ENCODE measurements around the gene MAP3K6.

The MAP3K6 gene

DNA sequence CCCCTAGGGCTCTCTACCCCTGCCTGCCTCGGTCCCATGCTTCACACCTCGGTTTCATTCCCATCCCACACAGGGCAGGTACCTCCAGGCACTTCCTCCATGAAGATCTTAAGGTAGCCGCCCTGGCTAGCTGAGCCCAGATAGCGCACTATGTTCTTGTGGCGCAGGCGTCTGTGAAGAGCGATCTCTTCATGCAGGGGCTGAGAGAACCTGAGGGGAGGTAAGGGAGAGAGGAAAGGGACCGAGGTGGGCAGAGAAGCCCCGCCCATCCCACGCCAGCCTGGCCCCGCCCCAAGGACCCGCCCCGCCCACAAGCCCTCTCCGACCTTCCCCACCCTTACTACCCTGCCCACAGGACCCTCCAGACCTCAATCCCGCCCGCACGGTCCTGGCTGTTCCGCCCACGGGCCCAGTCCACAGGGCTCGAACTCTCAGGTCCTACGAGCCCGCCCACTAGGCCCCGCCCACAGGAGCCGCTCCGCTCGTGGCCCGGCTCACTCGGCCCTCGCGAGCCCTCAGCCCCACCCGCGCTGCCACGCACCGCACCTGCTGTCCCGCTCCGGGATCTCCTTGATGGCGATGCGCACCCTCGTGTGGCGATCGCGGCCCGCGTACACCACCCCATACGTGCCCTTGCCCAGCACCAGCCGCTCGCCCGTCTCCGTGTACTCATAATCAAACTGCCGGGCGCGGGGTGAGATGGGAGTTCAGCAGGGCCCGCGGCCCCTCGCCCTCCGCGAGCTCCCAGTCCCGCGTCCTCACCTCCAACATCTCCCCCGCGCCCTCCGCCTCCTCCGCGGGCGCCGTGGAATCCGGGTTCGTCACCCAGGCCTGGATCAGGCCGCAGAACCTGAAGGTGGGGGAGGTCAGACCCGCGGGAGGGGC, 6.4 kb downstream of the MAP3K6 start:
- Histone ChIP-seq H2AK5ac (ENCODE audit: low read length) (no peak overlapping the region), H4K91ac (ENCODE audit: low read depth, low read length) (no peak overlapping the region), H3K36me3 (ENCODE audit: control insufficient read depth in 1 of 2, insufficient read depth in 2 of 2, low read length in 2 of 2) (peaks cover 6 to 22% of the 10 kb centered on the region in 2 experiments), H3K4me3 (ENCODE audit: low read depth, low read length) (peak overlapping the region; percentile 65), H3K79me2 (ENCODE audit: control insufficient read depth, insufficient read depth, low read length, poor library complexity) (no peaks in the 10 kb centered on the region), H2BK120ac (ENCODE audit: insufficient read depth, low read length, poor library complexity) (no peak overlapping the region), H2BK12ac (ENCODE audit: low read length) (no peak overlapping the region), H3K27me3 (ENCODE audit: insufficient read depth, low read length) (peaks cover 18% of the 10 kb centered on the region), H3K14ac (ENCODE audit: low read length) (no peak overlapping the region), H3K9ac (ENCODE audit: low read length) (no peak overlapping the region), H2AFZ (ENCODE audit: insufficient read depth, low read length, poor library complexity) (no peak overlapping the region), H2BK5ac (ENCODE audit: low read depth, low read length, poor library complexity) (no peak overlapping the region), H3K9me3 (ENCODE audit: insufficient read depth, low read depth, low read length) (peaks cover 11% of the 10 kb centered on the region), H4K12ac (ENCODE audit: low read depth, low read length) (no peak overlapping the region), H3K4me1 (ENCODE audit: control insufficient read depth in 1 of 2, insufficient read depth in 2 of 2, low read length in 2 of 2) (peaks cover 21 to 24% of the 10 kb centered on the region in 2 experiments), H3K4ac (ENCODE audit: low read depth, low read length) (no peak overlapping the region), H3K18ac (ENCODE audit: low read length) (no peak overlapping the region), H3K4me2 (ENCODE audit: low read length) (peak overlapping the region; percentile 77), H4K8ac (ENCODE audit: low read depth, low read length) (no peak overlapping the region), H3K23ac (ENCODE audit: low read length) (no peak overlapping the region), H3K27ac (ENCODE audit: low read depth, low read length) (no peak overlapping the region), H3K79me1 (ENCODE audit: low read length) (peaks cover 5% of the 10 kb centered on the region)
- no peak for DNase-seq
- no CpG with 5 or more reads among the region's 71 CpGs for WGBS (ENCODE audit: extremely low coverage, insufficient coverage, insufficient read length)

DNA sequence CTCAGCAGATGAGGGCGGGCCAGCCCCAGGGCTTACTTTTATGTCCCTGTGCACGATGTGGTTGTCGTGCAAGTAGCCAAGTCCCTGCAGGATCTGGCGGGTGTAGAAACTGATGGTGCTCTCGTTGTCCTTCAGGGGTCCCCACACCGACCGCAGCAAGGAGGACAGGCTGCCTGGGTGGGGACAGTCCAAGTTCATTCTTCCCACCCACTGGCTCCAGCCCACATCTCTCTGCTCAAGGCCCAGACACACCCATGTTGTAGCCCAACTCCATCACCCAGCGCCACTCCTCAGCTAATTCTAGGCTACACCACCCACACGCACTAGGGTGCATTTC, 7.0 kb downstream of the MAP3K6 start:
- H4K8ac ChIP-seq (ENCODE audit: low read depth, low read length) = no peak overlapping the region
- no peak overlapping the region for H3K14ac ChIP-seq (ENCODE audit: low read length)
- H3K4me1 ChIP-seq (ENCODE audit: control insufficient read depth in 1 of 2, insufficient read depth in 2 of 2, low read length in 2 of 2) = peaks cover 16 to 19% of the 10 kb centered on the region in 2 experiments
- H3K9me3 ChIP-seq (ENCODE audit: insufficient read depth, low read depth, low read length) = peaks cover 11% of the 10 kb centered on the region
- H3K36me3 ChIP-seq (ENCODE audit: control insufficient read depth in 1 of 2, insufficient read depth in 2 of 2, low read length in 2 of 2) = peaks cover 6 to 24% of the 10 kb centered on the region in 2 experiments
- H2AK5ac ChIP-seq (ENCODE audit: low read length) = no peak overlapping the region
- no peak for DNase-seq
- WGBS (ENCODE audit: extremely low coverage, insufficient coverage, insufficient read length) = no CpG with 5 or more reads among the region's 9 CpGs
- no peak overlapping the region for H4K12ac ChIP-seq (ENCODE audit: low read depth, low read length)
- no peak overlapping the region for H2BK120ac ChIP-seq (ENCODE audit: insufficient read depth, low read length, poor library complexity)
- H3K4me2 ChIP-seq (ENCODE audit: low read length) = peak overlapping the region; percentile 77
- H3K23ac ChIP-seq (ENCODE audit: low read length) = no peak overlapping the region
- H3K9ac ChIP-seq (ENCODE audit: low read length) = no peak overlapping the region
- H2BK5ac ChIP-seq (ENCODE audit: low read depth, low read length, poor library complexity) = no peak overlapping the region
- H3K4me3 ChIP-seq (ENCODE audit: low read depth, low read length) = peak overlapping the region; percentile 35
- no peaks in the 10 kb centered on the region for H3K79me2 ChIP-seq (ENCODE audit: control insufficient read depth, insufficient read depth, low read length, poor library complexity)
- H2BK12ac ChIP-seq (ENCODE audit: low read length) = no peak overlapping the region
- peaks cover 18% of the 10 kb centered on the region for H3K27me3 ChIP-seq (ENCODE audit: insufficient read depth, low read length)
- H3K79me1 ChIP-seq (ENCODE audit: low read length) = peaks cover 2% of the 10 kb centered on the region
- no peak overlapping the region for H3K18ac ChIP-seq (ENCODE audit: low read length)
- no peak overlapping the region for H3K4ac ChIP-seq (ENCODE audit: low read depth, low read length)
- no peak overlapping the region for H4K91ac ChIP-seq (ENCODE audit: low read depth, low read length)
- H3K27ac ChIP-seq (ENCODE audit: low read depth, low read length) = no peak overlapping the region
- H2AFZ ChIP-seq (ENCODE audit: insufficient read depth, low read length, poor library complexity) = no peak overlapping the region

DNA sequence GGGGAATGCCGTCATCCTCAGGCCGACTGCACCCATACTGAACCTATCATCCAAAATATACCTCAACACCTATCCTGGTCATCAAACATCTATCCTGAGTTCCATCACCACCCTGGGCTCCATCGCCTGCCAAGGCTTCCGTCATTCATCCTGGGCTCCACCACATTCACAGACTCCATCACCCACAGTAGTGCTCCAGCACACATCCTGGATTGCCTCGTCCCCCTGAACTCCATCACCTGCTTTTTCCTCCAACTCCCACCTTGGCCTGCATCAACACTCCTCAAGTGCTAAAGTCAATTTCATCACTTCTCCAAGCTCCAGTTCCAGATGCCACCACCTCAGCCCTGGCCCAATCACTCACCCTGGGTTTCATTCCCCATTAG, 7.8 kb downstream of the MAP3K6 start:
- H3K4ac ChIP-seq (ENCODE audit: low read depth, low read length) = no peak overlapping the region
- H3K23ac ChIP-seq (ENCODE audit: low read length) = no peak overlapping the region
- peaks cover 6 to 24% of the 10 kb centered on the region in 2 experiments for H3K36me3 ChIP-seq (ENCODE audit: control insufficient read depth in 1 of 2, insufficient read depth in 2 of 2, low read length in 2 of 2)
- DNase-seq = no peak
- no peak overlapping the region for H3K18ac ChIP-seq (ENCODE audit: low read length)
- H3K4me1 ChIP-seq (ENCODE audit: control insufficient read depth in 1 of 2, insufficient read depth in 2 of 2, low read length in 2 of 2) = peaks cover 8 to 10% of the 10 kb centered on the region in 2 experiments
- H4K91ac ChIP-seq (ENCODE audit: low read depth, low read length) = no peak overlapping the region
- H3K27me3 ChIP-seq (ENCODE audit: insufficient read depth, low read length) = peaks cover 18% of the 10 kb centered on the region
- H2AK5ac ChIP-seq (ENCODE audit: low read length) = no peak overlapping the region
- no peaks in the 10 kb centered on the region for H3K79me2 ChIP-seq (ENCODE audit: control insufficient read depth, insufficient read depth, low read length, poor library complexity)
- H4K8ac ChIP-seq (ENCODE audit: low read depth, low read length) = no peak overlapping the region
- no CpG with 5 or more reads among the region's 5 CpGs for WGBS (ENCODE audit: extremely low coverage, insufficient coverage, insufficient read length)
- no peak overlapping the region for H2BK120ac ChIP-seq (ENCODE audit: insufficient read depth, low read length, poor library complexity)
- no peaks in the 10 kb centered on the region for H3K79me1 ChIP-seq (ENCODE audit: low read length)
- no peak overlapping the region for H2BK5ac ChIP-seq (ENCODE audit: low read depth, low read length, poor library complexity)
- H3K4me2 ChIP-seq (ENCODE audit: low read length) = no peak overlapping the region
- H2BK12ac ChIP-seq (ENCODE audit: low read length) = no peak overlapping the region
- H4K12ac ChIP-seq (ENCODE audit: low read depth, low read length) = no peak overlapping the region
- peaks cover 8% of the 10 kb centered on the region for H3K9me3 ChIP-seq (ENCODE audit: insufficient read depth, low read depth, low read length)
- H2AFZ ChIP-seq (ENCODE audit: insufficient read depth, low read length, poor library complexity) = no peak overlapping the region
- H3K4me3 ChIP-seq (ENCODE audit: low read depth, low read length) = no peak overlapping the region
- H3K27ac ChIP-seq (ENCODE audit: low read depth, low read length) = no peak overlapping the region
- no peak overlapping the region for H3K14ac ChIP-seq (ENCODE audit: low read length)
- H3K9ac ChIP-seq (ENCODE audit: low read length) = no peak overlapping the region

DNA sequence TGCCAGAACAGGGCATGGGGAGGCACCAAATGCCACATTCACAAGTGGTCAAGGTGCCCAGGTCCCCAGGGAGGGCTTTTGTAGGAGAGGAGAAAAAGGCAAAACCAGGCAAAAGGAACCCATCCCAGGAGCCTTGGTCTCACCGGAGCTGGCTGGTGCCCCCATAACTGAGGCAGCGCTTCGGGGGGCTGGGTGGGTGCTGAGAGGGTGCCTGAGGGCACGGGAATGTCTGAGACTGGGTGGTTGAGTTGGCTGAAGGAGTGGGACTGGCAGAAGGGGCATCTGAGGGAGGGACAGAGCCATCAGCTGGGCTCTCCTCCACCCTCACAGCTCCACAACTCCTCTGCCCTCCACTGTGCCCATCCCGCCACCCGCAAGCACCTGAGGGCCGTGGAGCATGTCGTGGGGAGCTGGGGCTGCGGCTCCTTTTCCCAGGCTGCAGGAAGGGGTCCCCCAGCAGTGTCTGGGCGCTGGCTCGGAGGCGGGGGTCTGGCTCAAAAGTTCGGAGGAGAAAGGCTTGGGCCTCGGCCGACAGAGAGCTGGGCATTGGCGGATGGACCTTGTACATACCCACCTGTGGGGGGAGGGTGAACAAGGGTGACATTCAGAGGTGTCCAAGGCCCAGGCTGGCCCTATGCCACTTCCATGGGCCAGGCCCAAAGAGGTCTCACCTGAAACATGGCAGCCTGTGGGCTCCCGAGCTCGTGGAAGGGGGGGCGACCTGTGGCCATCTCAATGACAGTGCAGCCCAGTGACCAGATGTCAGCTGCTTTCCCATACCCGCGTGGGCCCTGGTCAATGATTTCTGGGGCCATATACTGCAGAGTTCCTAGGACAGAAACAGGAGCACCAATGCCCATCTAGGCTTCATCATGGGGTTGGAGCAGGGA, 8.5 kb downstream of the MAP3K6 start:
- no peak overlapping the region for H2AK5ac ChIP-seq (ENCODE audit: low read length)

More for the DNA sequence above, 8.5 kb downstream of the MAP3K6 start:
- DNase-seq = no peak
- Histone ChIP-seq H3K4me1 (ENCODE audit: control insufficient read depth in 1 of 2, insufficient read depth in 2 of 2, low read length in 2 of 2) (peaks cover 8 to 9% of the 10 kb centered on the region in 2 experiments), H3K23ac (ENCODE audit: low read length) (no peak overlapping the region), H3K9me3 (ENCODE audit: insufficient read depth, low read depth, low read length) (peaks cover 8% of the 10 kb centered on the region), H4K8ac (ENCODE audit: low read depth, low read length) (no peak overlapping the region), H3K4me2 (ENCODE audit: low read length) (no peak overlapping the region), H3K4ac (ENCODE audit: low read depth, low read length) (no peak overlapping the region), H3K9ac (ENCODE audit: low read length) (no peak overlapping the region), H3K14ac (ENCODE audit: low read length) (no peak overlapping the region), H3K27me3 (ENCODE audit: insufficient read depth, low read length) (peaks cover 18% of the 10 kb centered on the region), H3K4me3 (ENCODE audit: low read depth, low read length) (no peak overlapping the region), H3K27ac (ENCODE audit: low read depth, low read length) (no peak overlapping the region), H2AFZ (ENCODE audit: insufficient read depth, low read length, poor library complexity) (no peak overlapping the region), H3K79me1 (ENCODE audit: low read length) (no peaks in the 10 kb centered on the region), H4K12ac (ENCODE audit: low read depth, low read length) (no peak overlapping the region), H3K18ac (ENCODE audit: low read length) (no peak overlapping the region), H3K36me3 (ENCODE audit: control insufficient read depth in 1 of 2, insufficient read depth in 2 of 2, low read length in 2 of 2) (peaks cover 6 to 23% of the 10 kb centered on the region in 2 experiments), H2BK12ac (ENCODE audit: low read length) (no peak overlapping the region), H2BK120ac (ENCODE audit: insufficient read depth, low read length, poor library complexity) (no peak overlapping the region), H2BK5ac (ENCODE audit: low read depth, low read length, poor library complexity) (no peak overlapping the region), H4K91ac (ENCODE audit: low read depth, low read length) (no peak overlapping the region), H3K79me2 (ENCODE audit: control insufficient read depth, insufficient read depth, low read length, poor library complexity) (no peaks in the 10 kb centered on the region)
- WGBS (ENCODE audit: extremely low coverage, insufficient coverage, insufficient read length) = no CpG with 5 or more reads among the region's 21 CpGs
